ENCODE results near the gene MAP7D1. TPM values are rescaled to one million over a fixed set of nuclear protein-coding genes. Genes with fewer than 3 reads are reported as not detected.
"Not testable (repeated sequence)": the region's sequence is repeated elsewhere in the genome, so short reads cannot be mapped to it uniquely, and the experiment has no call there.

MAP7D1 gene
- total RNA-seq, 1 donor from 2014 or later: 41.0 TPM

DNA sequence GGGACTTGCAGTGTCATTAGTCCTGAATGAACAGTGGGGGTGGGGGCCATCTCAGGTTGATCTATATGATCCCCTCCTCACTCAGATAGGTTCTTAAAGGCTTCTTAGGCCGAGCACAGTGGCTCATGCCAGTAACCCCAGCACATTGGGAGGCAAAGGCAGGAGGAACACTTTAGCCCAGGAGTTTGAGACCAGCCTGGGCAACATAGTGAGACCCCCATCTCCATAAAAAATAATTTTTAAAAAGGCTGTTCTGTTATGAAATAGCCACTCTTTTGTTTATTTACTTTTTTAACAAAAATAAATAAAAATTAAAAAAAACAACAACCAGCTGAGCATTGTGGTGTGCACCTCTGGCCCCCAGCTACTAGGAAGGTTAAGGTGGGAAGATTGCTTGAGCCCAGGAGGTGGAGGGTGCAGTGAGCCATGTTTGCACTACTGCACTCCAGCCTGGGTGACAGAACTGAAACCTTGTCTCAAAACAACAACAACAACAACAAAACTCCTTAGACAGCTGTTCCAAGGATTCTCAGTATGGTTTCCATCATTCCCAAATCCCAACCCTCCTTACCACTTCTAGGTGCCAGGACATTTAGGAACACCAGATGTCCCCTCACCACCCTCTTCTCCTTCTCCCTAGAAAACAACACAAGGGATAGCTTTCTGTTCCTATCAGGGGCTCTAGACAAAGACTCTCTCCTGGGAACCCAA lies 4.7 kb upstream of the MAP7D1 start:
- DNase-seq (ENCODE audit: low read depth in 2 of 2): no peak

DNA sequence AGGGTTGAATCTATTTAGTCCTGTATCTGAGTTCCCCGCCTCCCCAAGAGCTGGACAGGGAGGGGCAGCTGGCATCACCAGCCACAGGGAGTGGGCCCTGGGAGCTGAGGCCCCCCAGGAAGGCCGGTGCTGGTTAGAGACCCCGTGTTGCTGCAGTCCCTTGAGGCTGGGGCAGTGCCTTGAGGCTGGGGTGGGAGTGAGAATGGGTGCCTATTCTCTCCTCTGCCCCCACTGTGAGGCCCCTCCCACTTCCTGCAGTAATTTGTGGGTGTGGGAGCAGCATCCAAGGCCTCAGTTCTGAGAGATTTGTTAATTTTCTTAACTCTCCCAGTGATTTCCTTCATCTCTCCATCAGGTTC lies 4.1 kb upstream of the MAP7D1 start:
- no peak for DNase-seq (ENCODE audit: low read depth in 2 of 2)

DNA sequence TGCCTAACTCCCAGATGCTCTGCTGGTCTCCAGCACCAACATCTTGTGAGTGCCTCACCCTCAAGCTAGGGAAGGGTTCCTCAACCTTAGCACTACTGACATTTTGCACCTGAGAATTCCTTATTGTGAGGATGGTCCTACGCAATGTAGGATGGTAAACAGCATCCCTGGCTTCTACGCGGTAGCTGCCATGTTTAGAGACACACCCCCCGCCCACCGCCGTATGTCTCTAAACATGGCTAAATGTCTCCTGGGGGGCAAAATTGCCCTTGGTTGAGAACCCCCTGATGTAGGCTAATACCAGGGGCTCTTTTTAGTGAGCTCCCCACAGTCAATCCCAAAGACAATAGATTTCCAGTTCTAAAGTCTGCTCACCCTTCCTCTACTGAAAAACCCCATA lies 2.5 kb upstream of the MAP7D1 start:
- DNase-seq (ENCODE audit: low read depth in 2 of 2): no peak

DNA sequence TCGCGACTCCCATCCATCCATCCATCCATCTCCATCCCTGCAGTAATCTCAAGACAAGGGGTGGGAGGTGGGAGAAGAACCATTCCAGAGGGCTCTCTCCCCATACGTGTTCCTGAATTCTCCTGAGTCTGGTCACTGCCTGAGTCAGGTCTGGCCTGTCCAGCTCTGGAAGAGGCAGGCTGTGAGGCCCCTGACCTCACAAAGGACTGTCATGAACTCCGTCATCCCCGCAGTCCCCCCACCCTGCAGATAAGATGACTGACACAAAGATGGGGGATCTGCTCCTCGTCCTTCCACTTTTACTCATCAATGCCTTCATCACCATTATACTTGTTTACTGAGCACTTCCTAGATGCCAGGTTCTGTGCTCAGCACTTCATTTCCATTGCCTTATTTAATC lies 1.6 kb upstream of the MAP7D1 start:
- DNase-seq (ENCODE audit: low read depth in 2 of 2): no peak

DNA sequence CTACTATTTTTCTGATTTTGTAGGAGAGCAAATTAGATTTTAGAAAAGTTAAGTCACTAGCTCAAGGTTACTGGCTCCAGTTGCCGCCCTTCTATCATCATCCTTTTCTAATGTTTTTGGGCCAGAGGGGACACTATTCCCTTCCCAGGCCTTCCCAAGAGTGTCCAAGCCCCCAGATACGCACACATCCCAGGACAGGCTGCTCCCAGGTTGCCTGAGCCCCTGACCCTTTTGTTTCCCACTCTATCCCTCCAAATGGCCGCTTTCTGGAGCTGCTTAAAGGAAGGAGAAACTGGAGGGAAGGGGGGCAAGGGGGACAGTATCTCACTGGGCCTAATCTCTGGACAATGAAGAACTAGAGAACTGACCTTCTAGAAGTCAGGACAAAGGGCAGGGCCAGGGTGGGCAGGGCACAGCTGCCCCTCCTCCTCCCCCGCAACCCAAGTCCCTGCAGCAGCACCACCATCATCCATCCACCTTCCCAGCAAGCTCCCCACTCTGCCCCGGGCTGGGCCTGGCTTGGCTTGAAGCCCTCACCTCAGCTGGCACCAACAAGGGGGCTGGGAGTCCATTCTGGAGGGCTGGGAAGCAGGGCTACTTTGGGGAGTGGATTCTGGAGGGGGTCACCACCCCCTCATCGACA lies 1.1 kb upstream of the MAP7D1 start:
- DNase-seq (ENCODE audit: low read depth in 2 of 2): no peak

DNA sequence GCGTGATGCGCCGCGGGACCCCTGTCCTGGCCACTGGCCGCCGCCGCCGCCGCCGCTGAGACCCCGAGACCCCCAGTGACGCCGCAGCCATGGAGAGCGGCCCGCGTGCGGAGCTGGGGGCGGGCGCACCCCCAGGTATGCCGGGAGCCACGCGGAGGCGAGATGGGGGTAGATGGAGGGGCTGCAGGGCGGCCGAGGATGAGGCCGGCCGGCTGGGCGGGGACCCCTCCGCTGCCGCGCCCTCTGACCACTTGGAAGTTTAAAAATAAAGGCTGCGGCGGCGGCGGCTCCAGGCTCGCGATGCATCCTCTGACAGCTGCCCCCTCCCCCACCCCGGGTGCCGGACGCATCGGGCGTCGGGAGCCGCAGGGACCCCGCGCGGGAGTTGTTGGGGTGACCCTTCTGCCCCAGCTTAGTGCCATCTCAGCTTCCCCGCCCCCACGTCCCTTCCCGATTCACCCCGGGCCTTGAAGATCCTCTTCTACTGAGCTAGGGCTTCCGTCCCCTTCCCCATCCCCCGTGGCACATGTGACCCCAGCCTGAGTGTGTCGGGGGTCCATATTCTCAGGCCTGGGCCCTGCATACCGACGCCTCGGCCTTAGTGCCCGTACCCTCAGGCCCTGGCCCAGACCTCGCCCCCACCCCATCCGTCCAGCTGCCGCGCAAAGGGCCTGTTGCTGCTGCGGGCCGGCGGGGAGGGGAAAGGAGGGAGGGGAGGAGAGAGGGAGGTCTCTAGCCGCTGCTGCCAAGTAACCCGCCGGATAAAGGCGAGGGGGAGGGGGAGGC lies 562 bp downstream of the MAP7D1 start:
- peak in 1 of 2 donors; percentile 85 for DNase-seq (ENCODE audit: low read depth in 2 of 2)

DNA sequence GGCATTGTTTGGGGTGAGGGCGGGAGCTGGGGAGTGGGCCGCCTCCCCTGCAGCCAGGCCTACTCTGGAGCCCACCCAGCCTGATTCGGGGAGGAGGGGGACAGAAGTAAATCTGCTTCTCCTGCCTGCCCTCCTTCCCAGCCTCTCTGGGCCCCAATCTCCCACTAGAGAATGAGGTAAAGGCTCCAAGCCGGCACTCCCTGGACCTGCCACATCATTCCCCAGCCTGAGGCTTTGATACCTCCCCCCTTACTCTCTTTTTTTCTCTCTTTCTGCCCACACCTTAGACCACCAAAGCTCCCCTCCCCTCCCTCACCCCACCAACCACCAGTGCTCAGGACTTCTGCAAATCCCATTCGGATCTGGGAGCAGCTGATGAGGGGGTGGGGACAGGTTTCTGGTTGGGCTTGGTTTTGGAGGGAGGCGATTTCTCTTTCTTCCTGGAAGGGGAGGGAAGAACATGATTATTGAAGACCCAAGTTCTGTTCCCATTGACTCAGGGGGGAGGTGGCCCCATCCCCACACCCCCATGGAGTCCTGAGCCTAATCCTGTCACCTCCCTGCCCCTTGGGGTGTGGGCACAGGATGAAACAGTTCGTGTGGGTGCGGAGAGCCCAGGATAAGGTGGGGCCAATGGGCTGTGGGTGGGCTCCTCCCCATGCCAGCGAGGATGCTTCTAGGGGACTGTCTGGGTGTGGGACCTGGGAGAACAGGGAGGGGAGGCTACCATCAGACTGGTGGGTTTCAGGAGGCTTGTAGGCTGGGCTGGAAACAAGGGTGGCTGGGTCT lies 1.3 kb downstream of the MAP7D1 start:
- DNase-seq (ENCODE audit: low read depth in 2 of 2): peak in 1 of 2 donors; percentile 44

DNA sequence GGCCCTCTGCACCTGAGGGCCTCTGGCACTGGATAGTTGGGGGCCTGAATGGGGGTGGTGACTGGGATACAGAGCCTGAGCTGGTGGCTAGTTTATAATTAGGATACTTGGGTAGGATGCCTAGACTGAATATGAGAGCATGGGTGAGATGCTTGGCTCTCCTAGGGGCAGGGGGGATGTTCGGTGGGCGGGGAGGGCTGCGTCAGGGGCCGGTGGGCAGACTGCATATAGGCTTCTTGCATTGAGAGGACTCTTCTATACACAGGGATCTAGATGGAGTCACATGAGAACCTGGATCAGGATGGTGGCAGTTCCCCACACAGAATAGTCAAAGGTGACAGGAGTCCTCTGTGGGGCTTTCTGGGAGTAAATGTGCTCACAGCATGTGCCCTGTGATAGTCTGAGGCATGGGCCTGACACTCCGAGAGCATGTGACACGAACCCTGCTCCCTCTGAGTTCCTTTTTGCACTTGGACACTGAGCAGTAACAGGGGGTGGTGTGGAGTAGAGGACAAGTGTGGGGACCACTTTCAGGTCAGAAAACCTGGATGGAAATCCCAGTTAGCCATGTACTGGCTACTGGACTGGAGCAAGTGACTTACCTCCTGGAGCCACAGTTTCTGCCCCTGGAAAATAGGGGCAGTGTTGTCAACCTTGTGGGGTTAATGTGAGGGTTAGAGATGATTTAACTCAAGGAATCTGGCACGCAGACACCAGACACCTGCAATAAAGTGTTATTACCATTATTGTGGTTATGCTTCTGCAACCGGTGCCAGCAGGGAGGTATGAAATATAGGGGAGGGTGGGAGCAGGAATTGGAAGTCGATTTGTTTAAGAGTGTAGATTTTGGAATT lies 2.2 kb downstream of the MAP7D1 start:
- no peak for DNase-seq (ENCODE audit: low read depth in 2 of 2)

DNA sequence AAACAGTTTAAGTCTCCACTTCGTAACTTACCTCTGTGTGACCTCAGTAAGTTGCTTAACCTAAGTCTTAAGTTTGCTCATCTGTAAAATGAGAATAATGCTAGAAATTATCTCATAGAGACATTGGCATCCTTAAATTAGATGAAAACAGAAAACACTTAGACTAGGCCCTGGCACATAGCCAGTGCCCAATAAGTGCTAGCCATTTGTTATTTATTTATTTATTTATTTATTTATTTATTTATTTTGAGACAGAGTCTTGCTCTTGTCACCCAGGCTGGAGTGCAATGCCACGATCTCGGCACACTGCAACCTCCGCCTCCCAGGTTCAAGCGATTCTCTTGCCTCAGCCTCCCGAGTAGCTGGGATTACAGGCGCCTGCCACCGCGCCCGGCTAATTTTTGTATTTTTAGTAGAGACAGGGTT lies 2.9 kb downstream of the MAP7D1 start:
- not testable (repeated sequence) for DNase-seq (ENCODE audit: low read depth in 2 of 2)

DNA sequence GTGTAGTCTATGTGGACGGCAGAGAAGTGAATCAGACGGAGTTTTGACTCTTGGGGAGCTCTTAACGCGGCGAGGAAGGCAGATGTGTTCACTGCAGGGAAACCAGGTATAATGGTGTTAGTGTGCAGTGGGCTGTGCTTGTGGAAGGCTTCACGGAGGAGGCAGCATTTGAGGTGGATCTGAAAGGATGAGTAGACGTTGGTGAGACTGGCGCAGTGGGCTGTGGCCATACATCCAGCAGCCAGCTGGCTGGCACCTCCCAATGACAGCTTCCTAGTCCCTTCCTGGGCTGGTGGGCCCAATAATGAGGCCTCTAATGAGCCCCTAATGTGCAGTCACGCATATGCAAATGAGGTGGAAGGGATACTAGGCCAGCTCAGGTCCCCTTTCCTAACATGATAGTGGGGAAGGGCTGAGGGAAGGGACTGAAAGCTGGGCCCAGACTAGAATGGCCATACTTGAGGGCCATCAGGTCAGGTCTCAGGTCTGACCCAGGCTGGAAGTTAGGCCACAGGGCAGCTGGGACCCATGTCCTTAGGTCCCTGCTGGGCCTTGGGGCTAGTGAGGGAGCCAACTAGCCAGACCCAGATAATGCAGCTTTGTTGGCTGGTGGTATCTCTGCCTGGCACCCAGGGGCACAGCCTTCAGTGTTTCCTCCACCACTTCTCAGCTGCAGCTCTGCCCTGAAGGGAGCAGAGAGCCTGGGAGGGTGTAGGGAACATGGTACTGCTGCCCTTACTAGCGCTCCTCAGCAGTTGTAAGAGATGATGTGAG lies 3.8 kb downstream of the MAP7D1 start:
- no peak for DNase-seq (ENCODE audit: low read depth in 2 of 2)

DNA sequence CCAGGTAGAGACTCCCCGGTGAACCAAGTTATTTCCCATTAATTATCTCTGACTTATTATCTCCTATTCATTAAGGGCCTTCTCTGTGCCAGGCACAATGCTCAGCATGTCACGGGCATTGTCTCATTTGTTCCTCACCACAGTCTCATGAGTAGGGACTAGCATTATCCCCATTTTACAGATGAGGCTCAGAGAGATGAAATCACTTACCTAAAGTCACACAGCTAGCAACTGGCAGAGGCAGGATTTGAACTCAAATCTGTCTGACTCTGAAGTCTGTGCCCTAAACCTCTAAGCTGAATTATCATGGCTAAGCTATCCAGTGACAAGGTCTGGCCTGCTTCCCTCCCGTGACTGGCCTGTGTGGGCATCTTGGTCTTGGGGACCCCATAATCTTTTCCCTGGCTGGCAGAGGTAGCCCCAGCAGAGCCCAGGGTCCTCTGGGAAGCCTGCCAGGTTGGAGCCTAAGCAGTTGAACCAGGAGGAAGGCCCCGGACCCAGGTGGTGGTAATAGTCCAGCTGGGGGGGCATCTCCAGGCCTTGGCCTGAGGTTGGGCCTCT lies 4.5 kb downstream of the MAP7D1 start:
- DNase-seq (ENCODE audit: low read depth in 2 of 2): no peak

DNA sequence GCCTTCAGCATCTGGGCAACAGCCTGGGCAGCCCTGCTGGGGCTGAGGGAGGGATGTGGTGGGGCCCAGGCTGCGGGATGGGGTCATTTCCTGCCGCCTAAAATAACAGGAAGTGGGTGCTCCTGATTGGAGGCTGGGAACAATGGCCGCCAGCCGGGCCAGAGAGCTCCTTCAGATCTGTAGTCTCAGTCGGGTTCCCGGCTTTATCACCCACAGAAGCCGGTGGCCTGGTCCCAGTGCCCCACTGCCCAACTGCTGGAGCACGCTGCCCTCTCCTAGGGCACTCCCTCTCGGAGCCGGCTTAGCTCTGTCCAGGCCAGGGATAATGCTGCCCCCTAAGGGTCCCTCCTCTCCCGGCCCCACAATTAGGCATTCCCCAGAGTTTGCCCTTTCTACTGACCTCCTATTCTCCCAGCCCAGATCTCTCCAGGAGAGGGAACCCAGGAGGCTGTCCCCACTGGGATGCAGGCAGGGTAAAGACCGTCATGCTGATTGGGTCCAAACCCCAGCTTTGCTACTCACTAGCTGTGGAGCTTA lies 5.1 kb downstream of the MAP7D1 start:
- DNase-seq (ENCODE audit: low read depth in 2 of 2): peak in 1 of 2 donors; percentile 86

DNA sequence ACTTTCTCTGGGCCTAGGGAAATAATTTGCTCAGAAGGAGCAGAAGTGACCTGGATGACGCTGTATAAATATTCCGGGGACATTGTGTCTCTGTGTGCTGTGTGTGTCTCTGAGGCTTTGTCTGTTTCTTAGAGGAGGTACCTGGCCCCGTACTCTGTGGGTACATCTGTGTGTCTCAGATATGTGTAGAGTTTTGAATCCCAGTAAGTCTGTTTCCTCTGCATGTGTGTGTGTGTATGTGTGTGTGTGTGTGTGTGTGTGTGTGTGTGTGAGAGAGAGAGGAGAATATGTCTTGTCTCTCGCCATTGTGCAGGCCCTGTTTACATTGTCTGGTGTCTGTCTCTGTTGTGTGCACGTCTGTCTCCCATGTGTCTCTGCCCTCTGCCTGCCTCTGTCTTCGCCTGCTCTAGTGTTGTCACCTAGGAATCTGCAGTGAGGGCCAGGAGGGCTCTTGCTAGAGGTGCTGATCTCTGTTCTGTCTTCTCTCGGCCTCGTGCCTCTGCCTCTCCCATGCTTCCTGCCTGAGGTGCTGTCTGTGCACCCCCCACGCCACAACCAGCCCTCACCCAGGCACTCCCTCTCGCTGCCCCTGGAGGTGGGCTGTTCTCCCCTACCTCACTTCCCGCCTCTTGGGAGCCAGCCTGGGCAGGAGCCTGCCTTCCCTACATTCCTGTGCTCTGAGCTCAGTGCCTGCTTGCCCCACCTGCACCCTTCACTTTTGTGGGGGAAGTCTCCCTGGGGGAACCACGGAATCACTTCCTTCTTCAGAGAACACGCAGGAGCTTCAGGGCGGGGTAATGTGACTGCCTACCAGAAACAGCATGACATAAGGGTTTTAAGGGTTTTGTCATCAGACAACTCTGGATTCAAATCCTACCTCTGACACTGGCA lies 5.9 kb downstream of the MAP7D1 start:
- DNase-seq (ENCODE audit: low read depth in 2 of 2): peak in 1 of 2 donors; percentile 39

DNA sequence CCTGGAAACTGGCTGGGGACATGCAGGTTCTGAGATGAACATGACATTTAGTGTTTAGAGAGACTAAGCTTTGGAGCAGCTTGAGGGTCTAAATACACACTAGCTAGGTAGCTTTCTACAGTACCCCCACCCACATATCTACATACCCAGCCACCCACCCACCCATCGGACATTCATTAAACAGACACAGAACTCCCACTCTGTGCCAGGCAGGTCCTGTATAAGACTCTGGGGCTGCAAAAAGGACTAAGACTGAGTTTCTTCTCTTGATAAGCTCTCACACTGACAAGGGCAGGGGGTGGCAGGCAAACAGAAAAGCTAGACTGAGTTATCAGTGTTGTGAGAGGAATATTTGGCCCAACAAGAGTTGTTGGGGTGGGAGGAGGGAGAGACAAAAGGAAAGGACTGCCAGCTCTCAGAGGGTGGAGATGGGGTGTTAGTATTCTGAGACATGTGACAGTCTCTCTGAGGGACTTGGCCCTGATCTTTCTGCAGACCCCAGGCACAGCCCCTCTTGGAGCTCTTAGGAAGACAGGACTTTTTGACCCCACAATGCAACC lies 6.8 kb downstream of the MAP7D1 start:
- no peak for DNase-seq (ENCODE audit: low read depth in 2 of 2)

DNA sequence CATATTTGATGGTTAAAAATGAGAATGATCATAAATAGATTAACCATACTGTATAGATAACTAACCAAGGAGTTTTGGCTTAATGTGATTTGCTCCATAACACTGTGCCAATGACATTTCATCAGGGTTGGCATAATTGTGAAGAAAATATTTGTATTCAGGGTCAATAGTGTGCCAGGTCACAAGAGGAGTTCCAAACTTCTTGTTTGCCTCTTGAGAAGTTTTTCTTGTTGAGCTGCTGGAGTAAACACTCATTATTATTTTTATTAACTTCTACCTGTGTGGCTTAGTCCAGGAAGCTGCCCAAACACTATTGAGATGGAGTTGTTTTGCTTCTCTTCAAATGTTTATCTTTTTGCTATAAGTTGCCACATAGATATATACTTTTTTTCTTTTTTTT lies 7.5 kb downstream of the MAP7D1 start:
- DNase-seq (ENCODE audit: low read depth in 2 of 2): no peak

DNA sequence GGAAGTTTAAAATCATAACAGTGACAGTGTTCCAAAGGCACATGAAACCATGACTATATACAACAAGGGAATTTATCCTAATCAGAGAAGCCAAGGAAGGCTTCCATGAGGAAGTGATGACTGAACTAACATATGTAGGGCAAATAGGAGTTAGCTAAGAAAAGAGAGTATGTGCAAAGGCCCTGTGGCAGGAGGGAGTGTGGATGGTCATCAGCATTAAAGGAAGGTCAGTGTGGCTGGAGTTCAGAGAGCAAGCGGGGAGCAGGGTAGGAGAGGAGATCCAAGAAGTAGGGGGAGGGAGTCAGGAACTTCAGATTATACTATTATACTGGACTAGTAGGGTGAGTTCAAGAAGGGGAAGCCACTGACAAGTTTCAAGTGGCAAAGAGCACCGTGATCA lies 8.4 kb downstream of the MAP7D1 start:
- DNase-seq (ENCODE audit: low read depth in 2 of 2): no peak

DNA sequence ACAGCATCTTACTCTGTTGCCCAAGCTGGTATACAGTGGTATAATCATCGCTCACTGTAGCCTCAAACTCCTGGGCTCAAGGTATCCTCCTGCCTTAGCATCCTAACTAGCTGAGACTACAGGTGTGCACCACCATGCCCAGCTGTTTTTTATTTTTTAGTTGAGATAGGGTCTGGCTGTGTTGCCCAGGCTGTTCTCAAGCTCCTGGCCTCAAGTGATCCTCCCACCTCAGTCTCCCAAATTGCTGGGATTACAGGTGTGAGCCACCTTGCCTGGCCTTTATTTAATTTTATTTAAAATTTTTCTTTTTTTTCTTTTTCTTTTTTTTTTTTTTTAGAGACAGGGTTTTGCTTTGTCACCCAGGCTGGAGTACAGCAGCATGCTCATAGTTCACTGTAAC lies 9.2 kb downstream of the MAP7D1 start:
- no peak for DNase-seq (ENCODE audit: low read depth in 2 of 2)

DNA sequence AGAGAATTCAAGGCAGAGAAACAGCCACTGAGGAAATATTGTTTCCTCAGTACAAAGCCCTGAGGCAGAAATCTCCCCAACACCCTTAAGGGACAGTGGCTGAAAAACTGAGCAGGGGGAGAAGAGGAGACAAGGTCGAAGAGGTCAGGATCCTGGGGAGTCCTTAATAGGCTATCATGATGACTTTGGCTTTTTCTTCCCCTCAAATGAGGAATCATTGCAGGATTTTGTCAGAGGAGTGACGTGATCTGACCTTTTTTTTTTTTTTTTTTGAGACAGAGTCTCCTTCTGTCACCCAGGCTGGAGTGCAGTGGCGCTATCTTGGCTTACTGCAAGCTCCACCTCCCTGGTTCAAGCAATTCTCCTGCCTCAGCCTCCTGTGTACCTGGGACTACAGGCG lies 10.2 kb downstream of the MAP7D1 start:
- no peak for DNase-seq (ENCODE audit: low read depth in 2 of 2)
